Measurements from ENCODE around the gene FAM167B. TPM values are rescaled to one million over a fixed set of nuclear protein-coding genes. Genes with fewer than 3 reads are reported as not detected.
A peak's percentile ranks its signal among the peaks of the same experiment; 100 is the strongest.

The FAM167B gene
- total RNA-seq, 3 donors from 2014 or later (not counting 1 experiment from before 2014, with no cell fraction given) = 0.54 to 1.3 (median 0.80) TPM

- Histone ChIP-seq H3K27ac (ENCODE audit: low read length) (peak overlapping the region; percentile 82), H3K9me3 (ENCODE audit: control insufficient read depth, insufficient read depth, low read length) (no peaks in the 10 kb centered on the region), H3K27me3 (ENCODE audit: control insufficient read depth, insufficient read depth, low read length) (no peaks in the 10 kb centered on the region), H3K4me1 (ENCODE audit: control insufficient read depth, insufficient read depth, low read length) (peaks cover 30% of the 10 kb centered on the region), H3K36me3 (ENCODE audit: control insufficient read depth, insufficient read depth, low read length) (peaks cover 34% of the 10 kb centered on the region), H3K4me3 (ENCODE audit: low read length) (peak overlapping the region; percentile 54)
- Mint-ChIP-seq H3K27ac (peak overlapping the region; percentile 92 to 96), H3K4me1 (peaks cover 20 to 29% of the 10 kb centered on the region in 2 donors), H3K9me3 (no peaks in the 10 kb centered on the region), H3K36me3 (no peaks in the 10 kb centered on the region), H3K27me3 (ENCODE audit: low read depth in 2 of 2) (no peaks in the 10 kb centered on the region), H3K4me3 (peak overlapping the region; percentile 92)
- 23% methylated on average over 12 of the region's 13 CpGs for WGBS (ENCODE audit: insufficient coverage)
- intact Hi-C loops (cut with micrococcal nuclease) = loop anchor here (5.0 kb wide), 1 partner anchor 116 kb away; the partner anchor contains the start of gene MARCKSL1
- no peak for ATAC-seq
- DNase-seq = no peak
- TF ChIP-seq CTCF (IDR thresholded peaks at IDR 0.05) = no peak
Observed at GRCh38 chr1:32221581-32221979, 25.4 kb upstream of the FAM167B start.

GRCh38 chr1:32221980-32222755, 24.9 kb upstream of the FAM167B start, which contains the start of the genes EIF3I and TMEM234:
Gene EIF3I, plus strand, starts transcription at chr1:32222407. Its CDS starts 35 bp downstream, at chr1:32222442.
Gene TMEM234, minus strand, starts transcription at chr1:32222353. Its CDS starts 31 bp downstream, at chr1:32222322.
- Mint-ChIP-seq H3K27ac (peak within 1 kb of the TSS; percentile 92 to 96), H3K4me1 (peaks cover 20 to 29% of the 10 kb centered on the region in 2 donors), H3K9me3 (no peaks in the 10 kb centered on the region), H3K4me3 (peak within 1 kb of the TSS; percentile 92), H3K27me3 (ENCODE audit: low read depth in 2 of 2) (no peaks in the 10 kb centered on the region), H3K36me3 (no peaks in the 10 kb centered on the region)
- intact Hi-C loops (cut with micrococcal nuclease) = loop anchor here (1.0 to 5.0 kb wide), 3 partner anchors 21 to 115 kb away; partner anchors contain the start of genes MARCKSL1 and TXLNA
- no peaks in the 10 kb centered on the region for H3K27me3 ChIP-seq (ENCODE audit: control insufficient read depth, insufficient read depth, low read length)
- TF ChIP-seq CTCF (IDR thresholded peaks at IDR 0.05) = no peak
- peaks cover 30% of the 10 kb centered on the region for H3K4me1 ChIP-seq (ENCODE audit: control insufficient read depth, insufficient read depth, low read length)
- under 1% methylated on average over 41 of the region's 46 CpGs for WGBS (ENCODE audit: insufficient coverage)
- H3K27ac ChIP-seq (ENCODE audit: low read length) = peak within 1 kb of the TSS; percentile 82
- DNase-seq (peak; percentile 86 to 97), ATAC-seq (peak; percentile 89 to 96 (median 93))
- H3K4me3 ChIP-seq (ENCODE audit: low read length) = peak within 1 kb of the TSS; percentile 54
- H3K36me3 ChIP-seq (ENCODE audit: control insufficient read depth, insufficient read depth, low read length) = peaks cover 32% of the 10 kb centered on the region
- H3K9me3 ChIP-seq (ENCODE audit: control insufficient read depth, insufficient read depth, low read length) = no peaks in the 10 kb centered on the region

GRCh38 chr1:32223683-32224082, 23.3 kb upstream of the FAM167B start:
- Histone ChIP-seq H3K4me1 (ENCODE audit: control insufficient read depth, insufficient read depth, low read length) (peaks cover 30% of the 10 kb centered on the region), H3K27ac (ENCODE audit: low read length) (no peak overlapping the region), H3K9me3 (ENCODE audit: control insufficient read depth, insufficient read depth, low read length) (no peaks in the 10 kb centered on the region), H3K4me3 (ENCODE audit: low read length) (no peak overlapping the region), H3K36me3 (ENCODE audit: control insufficient read depth, insufficient read depth, low read length) (peaks cover 40% of the 10 kb centered on the region), H3K27me3 (ENCODE audit: control insufficient read depth, insufficient read depth, low read length) (no peaks in the 10 kb centered on the region)
- Mint-ChIP-seq H3K4me3 (peak overlapping the region; percentile 92), H3K4me1 (peaks cover 20 to 29% of the 10 kb centered on the region in 2 donors), H3K27me3 (ENCODE audit: low read depth in 2 of 2) (no peaks in the 10 kb centered on the region), H3K36me3 (peaks cover 15% of the 10 kb centered on the region), H3K9me3 (no peaks in the 10 kb centered on the region), H3K27ac (peak overlapping the region; percentile 92 to 96)
- TF ChIP-seq CTCF (IDR thresholded peaks at IDR 0.05) = no peak
- DNase-seq (no peak), ATAC-seq (no peak)
- intact Hi-C loops (cut with micrococcal nuclease) = loop anchor here (5.0 kb wide), 1 partner anchor 114 kb away; the partner anchor contains the start of gene MARCKSL1
- 98% methylated on average over 3 of the region's 3 CpGs for WGBS (ENCODE audit: insufficient coverage)
